IMR-90 (cell line): ENCODE results near the gene ZFYVE21. TPM values are rescaled to one million over a fixed set of nuclear protein-coding genes. Genes with fewer than 3 reads are reported as not detected.

Experiments
- ATAC-seq: fragments of 200-7000 bp; cut with Tn5 transposase; 2 replicates; pipeline ENCODE4 v1.9.1; 2020; ENCODE audit warnings: low read depth, mild to moderate bottlenecking, moderate library complexity
- BruUV-seq: library from RNA; stranded (reverse); fragments of 400-500 nt; replicated peaks from 2 replicates; lab custom pipeline; 2021; lab: Mats Ljungman, UMichigan
- CTCF ChIA-PET: fragments of 300-600 bp; formaldehyde crosslinking; extraction: SDS; loops from one replicate; lab custom pipeline; 2021; ENCODE audit warnings: antibody characterized with exemption; lab: Yijun Ruan, JAX
- POLR2A ChIA-PET: fragments of 300-600 bp; sonication (Branson Sonifier 250); formaldehyde crosslinking; loops from one replicate; lab custom pipeline; 2022; ENCODE audit warnings: antibody characterized with exemption; ENCODE audit not compliant: unreplicated experiment; lab: Charles Lee
- DNase-seq: peaks from one replicate; pipeline ENCODE4 v3.0.0; 2013
- H2AFZ ChIP-seq: replicated peaks from 2 replicates; pipeline ENCODE3; 2013; ENCODE audit warnings: low read length, mild to moderate bottlenecking; ENCODE audit not compliant: poor library complexity
- H2AK5ac ChIP-seq: 2 replicates; pipeline ENCODE4 v1.6.1; 2013; ENCODE audit warnings: low read depth, low read length, inconsistent platforms
- H2AK9ac ChIP-seq: replicated peaks from 2 replicates; pipeline ENCODE3; 2013; ENCODE audit warnings: mild to moderate bottlenecking, low read depth, low read length, moderate library complexity; ENCODE audit not compliant: poor library complexity
- H2BK120ac ChIP-seq: 2 replicates; pipeline ENCODE4 v1.6.1; 2013; ENCODE audit warnings: low read depth, low read length, inconsistent platforms
- H2BK15ac ChIP-seq: 3 replicates; pipeline ENCODE4 v1.6.1; 2013; ENCODE audit warnings: low read depth, low read length, inconsistent platforms
- H2BK20ac ChIP-seq: 2 replicates; pipeline ENCODE4 v1.6.1; 2013; ENCODE audit warnings: low read depth, mild to moderate bottlenecking, inconsistent platforms, low read length, moderate library complexity
- H2BK5ac ChIP-seq: 2 replicates; pipeline ENCODE4 v1.6.1; 2013; ENCODE audit warnings: mild to moderate bottlenecking, low read depth, low read length, inconsistent platforms; ENCODE audit not compliant: poor library complexity, severe bottlenecking
- H3K14ac ChIP-seq: replicated peaks from 2 replicates; pipeline ENCODE4 v1.6.1; 2013; ENCODE audit warnings: low read depth, low read length, inconsistent platforms
- H3K18ac ChIP-seq: 2 replicates; pipeline ENCODE4 v1.6.1; 2013; ENCODE audit warnings: low read depth, low read length, control low read depth
- H3K23ac ChIP-seq: 2 replicates; pipeline ENCODE4 v1.6.1; 2013; ENCODE audit warnings: low read depth, low read length, inconsistent platforms
- H3K27ac ChIP-seq: 2 replicates; pipeline ENCODE4 v1.5.1; 2013; ENCODE audit warnings: mild to moderate bottlenecking, control low read depth, low read length; ENCODE audit not compliant: insufficient read depth
- H3K27me3 ChIP-seq: 2 replicates; pipeline ENCODE4 v1.6.1; 2013; ENCODE audit warnings: low read length; ENCODE audit not compliant: control insufficient read depth, insufficient read depth
- H3K36me3 ChIP-seq: 2 replicates; pipeline ENCODE4 v1.6.1; 2013; ENCODE audit warnings: low read length, mixed read lengths; ENCODE audit not compliant: control insufficient read depth, insufficient read depth
- H3K4ac ChIP-seq: 2 replicates; pipeline ENCODE4 v1.6.1; 2013; ENCODE audit warnings: low read depth, low read length, inconsistent platforms
- H3K4me1 ChIP-seq: 2 replicates; pipeline ENCODE4 v1.6.1; 2013; ENCODE audit warnings: low read length, mixed read lengths; ENCODE audit not compliant: control insufficient read depth, insufficient read depth
- H3K4me2 ChIP-seq: 2 replicates; pipeline ENCODE4 v1.6.1; 2013; ENCODE audit warnings: low read depth, mild to moderate bottlenecking, control low read depth, low read length, moderate library complexity
- H3K4me3 ChIP-seq: 2 replicates; pipeline ENCODE4 v1.5.1; 2013; ENCODE audit warnings: low read depth, mild to moderate bottlenecking, control low read depth, low read length, moderate library complexity; ENCODE audit not compliant: insufficient read depth
- H3K56ac ChIP-seq: 2 replicates; pipeline ENCODE4 v1.6.1; 2013; ENCODE audit warnings: low read length, inconsistent platforms; ENCODE audit not compliant: insufficient read depth; ENCODE audit errors: extremely low read depth
- H3K79me1 ChIP-seq, 2 experiments: 2 replicates each; pipeline ENCODE4 v1.6.1; 2013; ENCODE audit warnings: low read length in 2 of 2, inconsistent platforms in 1 of 2, low read depth in 1 of 2
- H3K9ac ChIP-seq: 2 replicates; pipeline ENCODE4 v1.6.1; 2013; ENCODE audit warnings: low read depth, low read length, control low read depth
- H3K9me1 ChIP-seq: 2 replicates; pipeline ENCODE4 v1.6.1; 2013; ENCODE audit warnings: low read length, inconsistent platforms; ENCODE audit not compliant: insufficient read depth
- H3K9me3 ChIP-seq: 2 replicates; pipeline ENCODE4 v1.6.1; 2013; ENCODE audit warnings: low read length; ENCODE audit not compliant: control insufficient read depth, insufficient read depth
- H4K20me1 ChIP-seq: 2 replicates; pipeline ENCODE4 v1.6.1; 2013; ENCODE audit warnings: low read length, inconsistent platforms; ENCODE audit not compliant: insufficient read depth
- H4K5ac ChIP-seq: 2 replicates; pipeline ENCODE4 v1.6.1; 2013; ENCODE audit warnings: mild to moderate bottlenecking, low read depth, low read length, control low read depth
- H4K8ac ChIP-seq, 2 experiments: 2 replicates each; pipeline ENCODE4 v1.6.1; 2013; ENCODE audit warnings: low read depth in 2 of 2, low read length in 2 of 2, control low read depth in 1 of 2, inconsistent platforms in 1 of 2
- H4K91ac ChIP-seq: 2 replicates; pipeline ENCODE4 v1.6.1; 2013; ENCODE audit warnings: low read depth, low read length, inconsistent platforms; ENCODE audit not compliant: insufficient read depth
- RFX5 ChIP-seq: IDR thresholded peaks from 2 replicates; pipeline ENCODE4 v1.8.0; 2012; ENCODE audit warnings: low read depth, mild to moderate bottlenecking, low read length, moderate library complexity
- WGBS, 2 experiments: methylation state at CpG; one replicate each; pipeline versions ENCODE4 v1.1.5 to v1.1.7; 2013; ENCODE audit warnings: missing lambda C conversion rate in 2 of 2; ENCODE audit not compliant: insufficient read length in 1 of 2; ENCODE audit errors: extremely low coverage in 2 of 2; 5-methylcytosine and 5-hydroxymethylcytosine counted together
- dilution Hi-C: fragments of 300-500 bp; cut with HindIII; formaldehyde crosslinking; loops from one replicate; pipeline ENCODE4 v1.14.3; 2018; ENCODE audit warnings: low sequenced_read_pairs; ENCODE audit not compliant: unreplicated experiment
- in situ Hi-C: fragments of 300-500 bp; cut with MboI; formaldehyde crosslinking; loops from 3 replicates; pipeline ENCODE4 v1.14.3; 2019; ENCODE audit warnings: low sequenced_read_pairs, inconsistent platforms, mixed read lengths
- intact Hi-C: fragments of 100-400 bp; cut with micrococcal nuclease; formaldehyde crosslinking; loops from 2 replicates; pipeline ENCODE4 v1.10.0; 2022
- polyA plus RNA-seq, 3 experiments: library from polyadenylated mRNA; depleted of rRNA; stranded (reverse); fragments of >200 nt; gene quantifications; 2 replicates each; pipeline ENCODE4 v1.2.3, GENCODE V29; 2012; ENCODE audit warnings: low replicate concordance in 1 of 3
- total RNA-seq: library from RNA; depleted of rRNA; stranded (reverse); fragments of >200 nt; gene quantifications from 2 replicates; pipeline ENCODE4 v1.2.3, GENCODE V29; 2012
- TF ChIP-seq, protein P1 (sequence below): conservative IDR thresholded peaks from 2 replicates; pipeline ENCODE4 v1.5.1; 2012; ENCODE audit warnings: mild to moderate bottlenecking, low read depth, low read length, improper control_type of control experiment

ZFYVE21 gene
- total and polyA plus RNA-seq, 2 of the 4 experiments (the other 2 are of a cell fraction): 41.2 to 89.2 TPM

GRCh38 chr14:103727313-103727980, 11.8 kb downstream of the ZFYVE21 start:
- Histone ChIP-seq H3K4me1 (no peaks in the 10 kb centered on the region), H4K91ac (no peak overlapping the region), H2BK120ac (no peak overlapping the region), H2AFZ (no peak overlapping the region), H3K9ac (no peak overlapping the region), H3K27ac (no peak overlapping the region), H3K56ac (no peak overlapping the region), H2BK5ac (no peak overlapping the region), H4K8ac (no peak overlapping the region), H3K23ac (no peak overlapping the region), H3K14ac (no peak overlapping the region), H4K20me1 (peaks cover 45% of the 10 kb centered on the region), H2AK9ac (no peak overlapping the region), H3K79me1 (peaks cover 14 to 32% of the 10 kb centered on the region in 2 experiments), H3K27me3 (no peaks in the 10 kb centered on the region), H2AK5ac (no peak overlapping the region), H3K9me3 (no peaks in the 10 kb centered on the region), H3K36me3 (peaks cover 39% of the 10 kb centered on the region), H2BK20ac (no peak overlapping the region), H3K4me2 (no peak overlapping the region), H4K5ac (no peak overlapping the region), H3K4ac (no peak overlapping the region), H3K18ac (no peak overlapping the region), H3K4me3 (no peak overlapping the region), H3K9me1 (no peaks in the 10 kb centered on the region), H2BK15ac (no peak overlapping the region)
- CTCF ChIA-PET: no interaction called here
- BruUV-seq: no TSS peak
- in situ Hi-C loops: no loop called here
- intact Hi-C loops: no loop called here
- POLR2A ChIA-PET: no interaction called here
- TF ChIP-seq, protein P1, sequence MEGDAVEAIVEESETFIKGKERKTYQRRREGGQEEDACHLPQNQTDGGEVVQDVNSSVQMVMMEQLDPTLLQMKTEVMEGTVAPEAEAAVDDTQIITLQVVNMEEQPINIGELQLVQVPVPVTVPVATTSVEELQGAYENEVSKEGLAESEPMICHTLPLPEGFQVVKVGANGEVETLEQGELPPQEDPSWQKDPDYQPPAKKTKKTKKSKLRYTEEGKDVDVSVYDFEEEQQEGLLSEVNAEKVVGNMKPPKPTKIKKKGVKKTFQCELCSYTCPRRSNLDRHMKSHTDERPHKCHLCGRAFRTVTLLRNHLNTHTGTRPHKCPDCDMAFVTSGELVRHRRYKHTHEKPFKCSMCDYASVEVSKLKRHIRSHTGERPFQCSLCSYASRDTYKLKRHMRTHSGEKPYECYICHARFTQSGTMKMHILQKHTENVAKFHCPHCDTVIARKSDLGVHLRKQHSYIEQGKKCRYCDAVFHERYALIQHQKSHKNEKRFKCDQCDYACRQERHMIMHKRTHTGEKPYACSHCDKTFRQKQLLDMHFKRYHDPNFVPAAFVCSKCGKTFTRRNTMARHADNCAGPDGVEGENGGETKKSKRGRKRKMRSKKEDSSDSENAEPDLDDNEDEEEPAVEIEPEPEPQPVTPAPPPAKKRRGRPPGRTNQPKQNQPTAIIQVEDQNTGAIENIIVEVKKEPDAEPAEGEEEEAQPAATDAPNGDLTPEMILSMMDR: no peak
- TF ChIP-seq RFX5: no peak
- no peak for DNase-seq
- ATAC-seq: no peak
- 80% methylated on average over 33 of the region's 53 CpGs; no CpG with 5 or more reads in 1 of the 2 experiments for WGBS, 2 experiments
- dilution Hi-C loops: no loop called here
